ENCODE data around the gene CCDC124.

DNA sequence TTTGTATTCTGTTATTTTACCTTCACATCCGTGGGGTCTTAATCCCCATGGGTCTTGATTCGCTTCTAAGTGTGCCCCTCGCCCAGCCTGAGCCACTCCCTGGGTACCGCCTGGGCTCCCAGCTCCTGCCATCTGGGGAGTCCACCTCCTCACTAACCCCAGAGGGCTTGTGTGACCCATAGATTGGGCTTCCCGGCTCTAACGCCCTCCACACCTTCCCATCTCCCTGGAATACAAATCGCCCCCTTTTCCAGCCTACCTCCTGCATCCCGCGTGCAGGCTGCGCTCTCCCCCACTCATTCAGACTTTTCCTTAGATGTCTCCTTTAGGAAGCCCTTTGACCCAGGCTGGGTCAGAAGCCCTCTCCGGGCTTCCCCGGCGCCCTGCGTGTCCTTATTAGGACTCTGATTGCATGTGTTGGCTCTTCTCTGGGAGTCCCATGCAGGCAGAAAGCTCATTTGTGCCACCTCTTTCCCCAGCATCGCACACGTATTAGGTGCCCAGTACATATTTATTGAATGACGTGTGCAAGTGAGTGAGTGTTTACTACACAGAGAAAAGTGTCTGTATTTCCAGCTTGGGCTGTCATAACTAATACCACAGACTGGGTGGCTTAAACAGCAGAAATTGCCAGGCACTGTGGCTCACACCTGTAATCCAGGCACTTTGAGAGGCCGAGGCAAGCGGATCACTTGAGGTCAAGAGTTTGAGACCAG, 757 bp downstream of the CCDC124 start:
- TF ChIP-seq, protein P1, sequence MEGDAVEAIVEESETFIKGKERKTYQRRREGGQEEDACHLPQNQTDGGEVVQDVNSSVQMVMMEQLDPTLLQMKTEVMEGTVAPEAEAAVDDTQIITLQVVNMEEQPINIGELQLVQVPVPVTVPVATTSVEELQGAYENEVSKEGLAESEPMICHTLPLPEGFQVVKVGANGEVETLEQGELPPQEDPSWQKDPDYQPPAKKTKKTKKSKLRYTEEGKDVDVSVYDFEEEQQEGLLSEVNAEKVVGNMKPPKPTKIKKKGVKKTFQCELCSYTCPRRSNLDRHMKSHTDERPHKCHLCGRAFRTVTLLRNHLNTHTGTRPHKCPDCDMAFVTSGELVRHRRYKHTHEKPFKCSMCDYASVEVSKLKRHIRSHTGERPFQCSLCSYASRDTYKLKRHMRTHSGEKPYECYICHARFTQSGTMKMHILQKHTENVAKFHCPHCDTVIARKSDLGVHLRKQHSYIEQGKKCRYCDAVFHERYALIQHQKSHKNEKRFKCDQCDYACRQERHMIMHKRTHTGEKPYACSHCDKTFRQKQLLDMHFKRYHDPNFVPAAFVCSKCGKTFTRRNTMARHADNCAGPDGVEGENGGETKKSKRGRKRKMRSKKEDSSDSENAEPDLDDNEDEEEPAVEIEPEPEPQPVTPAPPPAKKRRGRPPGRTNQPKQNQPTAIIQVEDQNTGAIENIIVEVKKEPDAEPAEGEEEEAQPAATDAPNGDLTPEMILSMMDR (IDR thresholded peaks at IDR 0.05; ENCODE audit: borderline replicate concordance, extremely low read depth, low read length, poor library complexity, severe bottlenecking): no peak
- TF ChIP-seq EZH2 (IDR thresholded peaks at IDR 0.05; ENCODE audit: borderline replicate concordance, low read depth, low read length, severe bottlenecking): no peak
